IPS-20b (cell line): ENCODE measurements around the gene AFAP1.

Experiments
- H3K27ac ChIP-seq: one replicate; pipeline ENCODE4 v1.5.1; 2013; ENCODE audit warnings: low read length
- H3K27me3 ChIP-seq: 2 replicates; pipeline ENCODE4 v1.6.1; 2013; ENCODE audit warnings: mild to moderate bottlenecking, low read length, inconsistent platforms; ENCODE audit not compliant: insufficient read depth
- H3K36me3 ChIP-seq: 2 replicates; pipeline ENCODE4 v1.6.1; 2013; ENCODE audit warnings: low read depth, mild to moderate bottlenecking, inconsistent platforms, low read length, moderate library complexity; ENCODE audit not compliant: insufficient read depth
- H3K4me1 ChIP-seq: 2 replicates; pipeline ENCODE4 v1.6.1; 2013; ENCODE audit warnings: mild to moderate bottlenecking, control low read depth, inconsistent platforms, low read length, moderate library complexity; ENCODE audit not compliant: insufficient read depth
- H3K4me3 ChIP-seq: 2 replicates; pipeline ENCODE4 v1.5.1; 2013; ENCODE audit warnings: mild to moderate bottlenecking, low read length, inconsistent platforms
- H3K9ac ChIP-seq: 2 replicates; pipeline ENCODE4 v1.6.1; 2013; ENCODE audit warnings: low read depth, mild to moderate bottlenecking, inconsistent platforms, low read length, moderate library complexity
- H3K9me3 ChIP-seq: 2 replicates; pipeline ENCODE4 v1.6.1; 2013; ENCODE audit warnings: mild to moderate bottlenecking, low read depth, low read length, inconsistent platforms; ENCODE audit not compliant: insufficient read depth

Gene AFAP1

GRCh38 chr4:7967063-7967440 lies 27.4 kb upstream of the AFAP1 start:
- Histone ChIP-seq H3K9ac (no peak overlapping the region), H3K4me3 (no peak overlapping the region), H3K9me3 (no peaks in the 10 kb centered on the region), H3K27me3 (no peaks in the 10 kb centered on the region), H3K4me1 (peaks cover 3% of the 10 kb centered on the region), H3K36me3 (no peaks in the 10 kb centered on the region), H3K27ac (no peak overlapping the region)

GRCh38 chr4:7966281-7967062 lies 26.8 kb upstream of the AFAP1 start:
- H3K9me3 ChIP-seq: no peaks in the 10 kb centered on the region
- peaks cover 4% of the 10 kb centered on the region for H3K4me1 ChIP-seq
- H3K9ac ChIP-seq: no peak overlapping the region
- no peak overlapping the region for H3K27ac ChIP-seq
- H3K36me3 ChIP-seq: no peaks in the 10 kb centered on the region
- H3K27me3 ChIP-seq: no peaks in the 10 kb centered on the region
- H3K4me3 ChIP-seq: no peak overlapping the region

- Histone ChIP-seq H3K4me3 (no peak overlapping the region), H3K9me3 (no peaks in the 10 kb centered on the region), H3K27me3 (no peaks in the 10 kb centered on the region), H3K4me1 (peaks cover 12% of the 10 kb centered on the region), H3K27ac (no peak overlapping the region), H3K36me3 (no peaks in the 10 kb centered on the region), H3K9ac (no peak overlapping the region)
Observed at GRCh38 chr4:7964890-7965662, 25.4 kb upstream of the AFAP1 start.

DNA sequence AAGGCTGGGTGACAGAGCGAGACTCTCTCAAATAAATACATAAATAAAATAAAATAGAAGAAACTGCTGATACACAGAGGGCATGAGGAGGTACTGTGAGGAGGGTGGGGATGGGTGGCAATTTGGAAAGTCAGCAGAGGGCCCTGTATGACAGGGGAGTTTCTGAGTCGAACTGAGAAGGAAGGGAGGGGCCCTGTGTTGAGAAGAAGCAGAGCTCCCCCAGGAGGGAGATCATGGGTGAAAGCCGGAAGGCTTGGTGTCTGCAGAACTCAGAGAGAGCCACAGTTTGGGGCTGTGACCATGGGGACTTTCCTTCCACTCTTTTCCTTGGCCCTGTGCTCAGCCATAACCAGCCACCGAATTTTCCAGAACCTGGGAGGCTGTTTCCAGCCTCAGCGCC lies 24.8 kb upstream of the AFAP1 start:
- H3K27ac ChIP-seq: no peak overlapping the region
- peaks cover 9% of the 10 kb centered on the region for H3K4me1 ChIP-seq
- no peaks in the 10 kb centered on the region for H3K9me3 ChIP-seq
- no peak overlapping the region for H3K9ac ChIP-seq
- no peaks in the 10 kb centered on the region for H3K36me3 ChIP-seq
- no peak overlapping the region for H3K4me3 ChIP-seq
- H3K27me3 ChIP-seq: no peaks in the 10 kb centered on the region

DNA sequence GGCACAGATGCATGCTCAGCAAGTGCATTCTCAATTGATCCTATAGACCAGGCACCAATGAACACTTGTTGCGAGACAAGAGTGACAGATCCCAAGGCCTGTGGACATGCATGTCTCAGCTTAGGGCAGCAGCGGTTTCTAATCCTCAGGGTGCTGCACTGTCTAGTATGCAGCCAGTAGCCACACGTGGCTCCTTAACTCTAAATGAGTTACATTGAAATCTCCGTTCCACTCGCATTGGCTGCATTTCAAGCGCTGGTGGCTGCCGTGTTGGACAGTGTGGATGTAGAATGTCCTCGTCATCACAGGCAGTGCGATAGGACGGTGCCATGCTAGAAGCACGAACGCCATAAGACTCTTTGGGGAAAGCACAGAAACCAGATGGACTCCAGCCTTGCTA lies 24.0 kb upstream of the AFAP1 start:
- no peak overlapping the region for H3K27ac ChIP-seq
- no peak overlapping the region for H3K9ac ChIP-seq
- H3K27me3 ChIP-seq: no peaks in the 10 kb centered on the region
- no peak overlapping the region for H3K4me3 ChIP-seq
- no peaks in the 10 kb centered on the region for H3K36me3 ChIP-seq
- peaks cover 13% of the 10 kb centered on the region for H3K4me1 ChIP-seq
- H3K9me3 ChIP-seq: no peaks in the 10 kb centered on the region

DNA sequence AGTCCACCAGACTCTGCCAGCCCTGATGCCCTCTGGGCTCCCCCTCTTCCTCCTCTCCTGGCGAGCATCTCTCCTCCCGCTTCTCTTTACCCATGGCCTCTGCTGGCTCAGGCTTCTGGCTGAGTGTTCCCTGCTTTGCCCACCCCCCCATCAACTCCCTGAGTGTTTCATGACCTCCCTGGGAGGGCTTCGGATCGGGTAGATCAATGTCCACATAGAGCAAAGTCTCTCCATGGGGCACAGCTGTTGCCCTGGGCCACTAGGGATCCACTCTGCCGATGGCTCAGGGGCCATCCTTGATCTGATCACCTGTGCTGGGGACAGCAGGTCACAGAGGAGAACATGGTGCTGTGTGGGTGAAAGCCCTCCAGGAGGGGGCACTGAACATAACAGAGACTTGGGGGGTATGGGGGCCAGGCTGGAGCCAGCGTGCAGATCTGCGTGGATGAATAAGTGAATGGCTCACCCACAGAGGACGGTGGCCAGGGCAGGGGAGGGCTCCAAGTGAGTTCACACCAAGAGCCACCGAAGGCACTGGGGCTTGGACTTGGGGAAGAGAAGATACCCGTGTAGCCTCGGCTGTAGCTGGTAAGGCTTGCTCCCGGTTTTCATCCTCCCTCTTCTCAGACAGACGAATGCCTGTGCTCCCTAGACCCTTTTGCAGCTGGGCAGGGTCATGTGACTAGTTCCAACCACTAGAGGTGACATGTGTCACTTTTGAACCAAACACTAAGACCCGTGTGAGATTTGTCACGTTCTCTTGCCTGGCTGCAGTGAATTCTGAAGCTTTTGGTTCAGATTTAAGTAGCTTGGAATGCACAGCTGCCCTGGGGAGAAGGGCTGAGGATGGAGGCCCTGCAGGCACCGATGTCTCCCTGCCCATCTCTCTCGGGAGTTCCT lies 23.2 kb upstream of the AFAP1 start:
- Histone ChIP-seq H3K4me1 (peaks cover 13% of the 10 kb centered on the region), H3K9ac (no peak overlapping the region), H3K9me3 (no peaks in the 10 kb centered on the region), H3K27ac (no peak overlapping the region), H3K4me3 (no peak overlapping the region), H3K27me3 (no peaks in the 10 kb centered on the region), H3K36me3 (no peaks in the 10 kb centered on the region)

- H3K4me1 ChIP-seq: peaks cover 15% of the 10 kb centered on the region
- H3K9ac ChIP-seq: peak overlapping the region; percentile 27; the same call in 1 of the 2 replicates
- H3K27ac ChIP-seq: no peak overlapping the region
- H3K36me3 ChIP-seq: no peaks in the 10 kb centered on the region
- no peaks in the 10 kb centered on the region for H3K27me3 ChIP-seq
- no peak overlapping the region for H3K4me3 ChIP-seq
- no peaks in the 10 kb centered on the region for H3K9me3 ChIP-seq
Observed at GRCh38 chr4:7960790-7961655, 21.4 kb upstream of the AFAP1 start.

GRCh38 chr4:7960017-7960789 lies 20.5 kb upstream of the AFAP1 start:
- H3K9me3 ChIP-seq: no peaks in the 10 kb centered on the region
- peaks cover 15% of the 10 kb centered on the region for H3K4me1 ChIP-seq
- H3K27me3 ChIP-seq: no peaks in the 10 kb centered on the region
- no peak overlapping the region for H3K4me3 ChIP-seq
- no peak overlapping the region for H3K27ac ChIP-seq
- no peaks in the 10 kb centered on the region for H3K36me3 ChIP-seq
- no peak overlapping the region for H3K9ac ChIP-seq

DNA sequence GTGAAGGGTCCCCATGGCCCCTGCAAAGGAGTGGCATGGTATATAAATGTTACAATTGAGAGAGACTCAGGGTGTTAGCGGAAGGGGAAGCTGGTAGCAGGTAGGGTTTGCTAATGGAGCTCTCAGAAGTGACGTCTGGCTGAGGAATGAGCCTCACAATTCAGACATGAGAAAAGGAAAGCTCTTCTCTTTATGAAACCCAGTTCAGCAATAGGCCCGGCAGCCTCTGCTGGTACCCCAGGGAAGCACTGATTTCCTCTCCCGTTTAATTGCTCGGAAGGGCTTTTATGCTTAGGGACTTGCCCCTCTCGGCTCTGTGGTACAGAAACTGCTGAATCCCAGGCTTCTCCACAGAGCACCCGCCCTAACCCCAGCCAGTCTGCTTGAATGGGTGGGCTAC lies 19.4 kb upstream of the AFAP1 start:
- no peaks in the 10 kb centered on the region for H3K36me3 ChIP-seq
- H3K27me3 ChIP-seq: no peaks in the 10 kb centered on the region
- H3K9ac ChIP-seq: no peak overlapping the region
- no peaks in the 10 kb centered on the region for H3K9me3 ChIP-seq
- H3K4me3 ChIP-seq: no peak overlapping the region
- H3K27ac ChIP-seq: no peak overlapping the region
- H3K4me1 ChIP-seq: peaks cover 15% of the 10 kb centered on the region

GRCh38 chr4:7956934-7957656 lies 17.4 kb upstream of the AFAP1 start:
- Histone ChIP-seq H3K27ac (no peak overlapping the region), H3K9me3 (no peaks in the 10 kb centered on the region), H3K9ac (no peak overlapping the region), H3K36me3 (no peaks in the 10 kb centered on the region), H3K27me3 (no peaks in the 10 kb centered on the region), H3K4me3 (no peak overlapping the region), H3K4me1 (peaks cover 15% of the 10 kb centered on the region)
